HG03097 (cell line): ENCODE data around the gene ERCC6.

Source experiments
- ATAC-seq: cut with Tn5 transposase; IDR thresholded peaks from one replicate; pipeline ENCODE4 v1.9.1; 2021; ENCODE audit not compliant: unreplicated experiment, low FRiP score

ERCC6 gene

GRCh38 chr10:49538381-49539319, at the start of gene ERCC6:
Gene ERCC6 (minus strand): TSS chr10:49539121.
- ATAC-seq = peak; percentile 92

DNA sequence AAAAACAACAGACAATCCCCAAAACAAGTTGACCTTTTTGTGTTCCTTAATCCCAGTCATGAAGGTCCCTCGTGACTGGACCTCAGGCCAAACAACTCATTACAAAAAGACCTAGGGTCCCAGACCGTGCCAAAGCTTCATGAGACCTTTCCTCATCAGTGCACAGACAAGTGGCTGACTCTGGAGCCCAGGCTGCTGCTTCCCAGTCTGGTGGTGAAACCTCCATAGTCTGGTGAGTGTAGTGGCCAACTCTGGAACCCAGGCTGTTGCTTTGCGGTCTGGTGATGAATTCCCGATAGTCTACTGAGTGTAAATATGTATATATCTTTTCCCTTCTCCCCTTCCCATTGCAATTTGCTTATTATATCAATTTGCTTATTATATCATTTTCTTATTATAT, 49.1 kb upstream of the ERCC6 start:
- ATAC-seq = no peak

DNA sequence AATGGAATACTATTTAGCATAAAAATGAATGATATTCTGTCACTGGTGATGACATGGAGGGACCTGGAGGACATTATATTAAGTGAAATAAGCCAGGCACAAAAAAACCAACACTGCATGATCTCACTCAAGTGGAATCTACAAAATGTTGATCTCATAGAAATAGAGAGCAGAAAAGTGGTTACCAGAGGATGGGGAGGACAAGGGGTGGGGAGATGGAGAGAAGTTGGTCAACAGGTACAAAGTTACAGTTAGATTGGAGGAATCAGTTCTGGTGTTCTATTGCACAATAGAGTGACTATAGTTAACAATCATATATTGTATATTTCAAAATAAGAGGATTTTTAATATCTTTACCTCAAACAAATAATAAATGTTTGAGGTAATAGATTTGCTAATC, 46.5 kb upstream of the ERCC6 start:
- no peak for ATAC-seq

- ATAC-seq = no peak
Measured at GRCh38 chr10:49579621-49580020, 40.7 kb upstream of the ERCC6 start.

DNA sequence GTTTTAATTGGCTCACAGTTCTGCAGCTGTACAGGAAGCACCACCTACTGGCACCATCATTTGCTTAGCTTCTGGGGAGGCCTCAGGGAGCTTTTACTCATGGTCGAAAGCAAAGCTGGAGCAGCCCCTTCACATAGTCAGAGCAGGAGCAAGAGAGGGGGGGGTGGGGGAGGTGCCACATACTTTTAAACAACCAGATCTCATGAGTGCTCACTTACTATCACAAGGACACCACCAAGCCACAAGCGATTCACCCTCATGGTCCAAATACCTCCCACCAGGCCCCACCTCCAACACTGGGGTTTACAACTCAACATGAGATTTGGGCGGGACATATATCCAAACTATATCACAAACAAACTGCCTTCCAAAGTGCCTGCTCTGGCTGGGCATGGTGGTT, 39.5 kb upstream of the ERCC6 start:
- ATAC-seq = no peak

GRCh38 chr10:49577182-49577925, 38.4 kb upstream of the ERCC6 start:
- no peak for ATAC-seq

- no peak for ATAC-seq
Measured at GRCh38 chr10:49575489-49576072, 36.7 kb upstream of the ERCC6 start.

DNA sequence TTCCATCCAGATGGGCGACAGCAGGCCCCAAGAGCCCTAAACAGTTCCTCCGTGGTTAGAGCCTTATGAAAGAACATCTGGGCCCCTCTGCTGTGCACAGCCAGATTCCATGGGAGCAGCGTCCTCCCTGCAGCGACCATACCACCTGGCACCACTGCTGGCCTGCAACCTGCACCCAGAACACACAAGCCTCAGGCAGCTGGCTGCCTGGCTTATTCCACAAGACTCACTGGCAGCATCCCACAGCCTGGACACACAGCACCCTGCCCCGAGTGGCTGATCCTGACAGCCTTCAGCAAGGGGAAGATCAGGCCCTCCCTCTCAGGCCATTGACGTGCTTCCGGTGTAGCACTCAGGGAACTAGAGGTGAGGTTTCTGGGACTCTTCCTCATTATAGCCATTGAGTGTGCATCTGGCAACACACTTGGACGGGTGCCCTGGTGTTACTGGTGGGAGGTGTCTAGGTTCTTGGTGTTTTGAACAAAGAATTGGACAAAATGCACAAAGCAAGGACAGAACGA, 33.7 kb upstream of the ERCC6 start:
- ATAC-seq = no peak

GRCh38 chr10:49571388-49571787, 32.5 kb upstream of the ERCC6 start:
- ATAC-seq = no peak

GRCh38 chr10:49569031-49569631, 30.2 kb upstream of the ERCC6 start:
- ATAC-seq = no peak

DNA sequence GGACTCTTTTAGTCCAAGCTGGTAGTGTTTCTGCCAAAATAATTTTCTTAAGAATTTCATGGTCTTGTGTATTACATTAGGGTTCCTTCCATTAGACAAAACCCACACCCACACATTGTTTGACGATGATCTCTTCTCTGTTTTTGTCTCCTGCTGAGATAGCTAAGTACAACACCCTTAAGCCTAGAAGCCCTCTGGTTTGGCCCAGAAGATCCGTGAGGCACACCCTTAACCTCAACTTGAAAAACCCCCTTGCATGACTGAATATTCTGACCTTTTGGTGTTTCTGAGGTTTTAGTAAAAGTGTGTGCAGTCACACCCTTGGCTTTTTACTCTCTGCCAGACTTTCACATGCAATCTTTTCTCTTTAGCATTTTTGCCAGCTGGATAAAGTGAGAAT, 29.3 kb upstream of the ERCC6 start:
- no peak for ATAC-seq

DNA sequence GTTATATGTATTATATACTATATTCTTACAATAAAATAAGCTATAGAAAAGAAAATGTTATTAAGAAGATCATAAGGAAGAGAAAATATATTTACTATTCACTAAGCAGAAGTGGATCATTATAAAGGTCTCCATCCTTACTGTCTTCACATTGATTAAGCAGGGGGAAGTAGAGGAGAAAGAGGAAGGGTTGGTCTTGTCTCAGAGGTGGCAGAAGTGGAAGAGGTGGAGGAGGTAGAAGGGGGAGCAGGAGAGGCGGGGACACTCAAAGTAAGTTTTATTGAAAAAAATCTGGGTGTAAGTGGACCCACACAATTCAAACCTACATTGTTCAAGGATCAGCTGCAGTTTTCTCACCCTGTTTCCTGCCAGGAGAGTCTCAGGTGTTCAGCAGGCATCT, 28.9 kb upstream of the ERCC6 start:
- ATAC-seq = no peak

DNA sequence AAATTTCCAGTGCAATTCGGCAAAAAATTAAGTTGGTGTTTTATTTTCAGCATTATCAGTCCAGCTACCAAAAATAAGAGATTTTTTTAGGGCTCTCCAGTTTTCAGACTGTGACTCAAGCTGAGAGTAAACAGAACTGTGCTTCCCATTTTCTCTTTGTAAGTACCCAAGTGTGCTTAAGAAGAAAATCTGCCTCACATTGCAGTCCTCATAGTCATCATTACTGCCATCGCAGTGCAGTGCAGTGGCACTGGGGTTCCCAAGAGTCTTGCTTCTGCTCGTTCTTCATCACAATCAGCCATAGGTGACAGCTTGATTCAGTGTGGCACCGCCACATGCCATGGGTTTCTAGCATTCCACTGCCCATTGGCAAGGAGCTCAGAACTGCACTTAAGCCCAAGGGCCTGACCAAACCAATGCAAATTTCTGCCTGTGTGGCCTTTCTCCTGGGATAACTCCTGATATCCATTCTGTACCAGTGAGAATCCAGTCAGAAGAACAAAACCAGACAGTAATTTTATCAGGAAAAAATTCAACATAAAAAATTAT, 25.6 kb upstream of the ERCC6 start:
- no peak for ATAC-seq

- ATAC-seq = no peak
Measured at GRCh38 chr10:49562893-49563292, 24.0 kb upstream of the ERCC6 start.

- no peak for ATAC-seq
Measured at GRCh38 chr10:49560526-49560925, 21.6 kb upstream of the ERCC6 start.

- no peak for ATAC-seq
Measured at GRCh38 chr10:49559476-49559875, 20.6 kb upstream of the ERCC6 start.

DNA sequence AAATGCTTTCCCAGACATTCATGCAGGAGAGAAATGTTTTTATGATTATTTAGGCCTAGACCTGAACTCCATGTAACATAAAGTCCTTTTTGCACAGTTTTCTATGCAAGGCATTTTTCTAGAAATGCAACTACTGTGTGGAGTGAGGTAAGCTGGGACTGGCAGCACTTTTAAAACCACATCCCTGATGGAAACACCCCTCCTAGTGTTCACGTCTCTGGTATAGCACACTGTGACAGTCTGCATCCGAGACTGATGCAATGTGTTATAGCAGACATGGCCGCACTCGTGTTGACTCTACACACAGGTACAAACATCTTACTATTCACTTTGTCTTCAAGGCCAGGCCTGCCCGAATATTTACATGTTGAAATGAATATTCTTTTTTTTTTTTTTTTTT, 19.3 kb upstream of the ERCC6 start:
- ATAC-seq = no peak

- ATAC-seq = no peak
Measured at GRCh38 chr10:49557681-49558080, 18.8 kb upstream of the ERCC6 start.

- no peak for ATAC-seq
Measured at GRCh38 chr10:49556723-49557122, 17.8 kb upstream of the ERCC6 start.

GRCh38 chr10:49552277-49552676, 13.4 kb upstream of the ERCC6 start:
- ATAC-seq = no peak

GRCh38 chr10:49550563-49550962, 11.6 kb upstream of the ERCC6 start:
- no peak for ATAC-seq
